ENCODE data around the gene TTF1. TPM values are rescaled to one million over a fixed set of nuclear protein-coding genes. Genes with fewer than 3 reads are reported as not detected.
A peak's percentile ranks its signal among the peaks of the same experiment; 100 is the strongest.

Gene TTF1
- total RNA-seq, 1 donor from 2014 or later = 9.4 TPM

DNA sequence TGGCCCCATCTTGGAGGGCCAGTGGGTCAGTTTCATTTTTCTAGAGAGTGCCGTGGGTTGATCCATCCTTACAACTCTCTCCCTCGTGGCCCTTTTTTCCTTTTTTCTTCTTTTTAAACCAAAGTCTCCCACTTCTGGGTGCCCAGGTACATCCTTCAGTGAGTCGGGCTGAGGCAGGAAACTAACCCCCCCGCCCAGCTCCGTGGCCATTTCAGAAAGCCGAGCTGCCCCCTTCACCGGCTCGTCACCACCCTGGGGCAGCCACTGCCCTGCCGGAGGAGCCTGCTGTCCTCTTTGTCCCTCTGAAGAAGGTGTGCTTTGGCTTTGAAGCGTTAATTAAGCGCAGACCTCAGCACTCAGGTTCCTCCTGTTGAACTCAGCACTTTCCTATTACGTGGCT lies 8.5 kb upstream of the TTF1 start:
- H3K4me3 ChIP-seq (ENCODE audit: low read length in 3 of 3) = no peak overlapping the region
- no peak overlapping the region for H3K27ac ChIP-seq (ENCODE audit: low read depth, low read length)
- peaks cover 8 to 14% (median 9%) of the 10 kb centered on the region in 3 donors for H3K4me1 ChIP-seq (ENCODE audit: control insufficient read depth in 3 of 3, insufficient read depth in 3 of 3, low read length in 3 of 3)
- no peaks in the 10 kb centered on the region for H3K9me3 ChIP-seq (ENCODE audit: control insufficient read depth in 3 of 3, low read length in 3 of 3)
- no peaks in the 10 kb centered on the region for H3K36me3 ChIP-seq (ENCODE audit: control insufficient read depth in 3 of 3, insufficient read depth in 3 of 3, low read length in 3 of 3)
- H3K9ac ChIP-seq (ENCODE audit: low read depth in 1 of 3, low read length in 3 of 3) = no peak overlapping the region
- peaks cover 73 to 79% (median 78%) of the 10 kb centered on the region in 3 donors for H3K27me3 ChIP-seq (ENCODE audit: control insufficient read depth in 3 of 3, insufficient read depth in 3 of 3, low read length in 3 of 3)

DNA sequence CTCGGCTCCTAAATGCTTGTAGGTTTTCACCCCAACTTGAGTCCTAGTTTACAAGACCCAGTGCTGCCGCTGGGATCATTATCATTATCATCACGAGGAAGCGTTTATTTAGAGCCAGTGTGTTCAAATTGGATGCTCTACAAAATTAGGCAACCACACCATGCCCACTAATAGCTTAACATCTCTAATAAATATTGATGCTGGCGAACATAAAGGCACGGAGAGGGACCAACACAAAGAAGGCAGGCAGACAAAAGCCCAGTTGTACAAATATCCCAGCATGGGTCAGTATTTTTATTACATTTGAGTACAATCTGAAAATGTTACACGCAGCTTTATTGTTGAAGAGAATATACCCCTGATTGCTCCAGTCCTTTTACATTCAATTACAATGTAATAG lies 8.1 kb upstream of the TTF1 start:
- H3K9ac ChIP-seq (ENCODE audit: low read depth in 1 of 3, low read length in 3 of 3) = no peak overlapping the region
- H3K27ac ChIP-seq (ENCODE audit: low read depth, low read length) = no peak overlapping the region
- no peak overlapping the region for H3K4me3 ChIP-seq (ENCODE audit: low read length in 3 of 3)
- peaks cover 76 to 82% (median 79%) of the 10 kb centered on the region in 3 donors for H3K27me3 ChIP-seq (ENCODE audit: control insufficient read depth in 3 of 3, insufficient read depth in 3 of 3, low read length in 3 of 3)
- peaks cover 8 to 18% (median 11%) of the 10 kb centered on the region in 3 donors for H3K4me1 ChIP-seq (ENCODE audit: control insufficient read depth in 3 of 3, insufficient read depth in 3 of 3, low read length in 3 of 3)
- no peaks in the 10 kb centered on the region for H3K9me3 ChIP-seq (ENCODE audit: control insufficient read depth in 3 of 3, low read length in 3 of 3)
- no peaks in the 10 kb centered on the region for H3K36me3 ChIP-seq (ENCODE audit: control insufficient read depth in 3 of 3, insufficient read depth in 3 of 3, low read length in 3 of 3)

DNA sequence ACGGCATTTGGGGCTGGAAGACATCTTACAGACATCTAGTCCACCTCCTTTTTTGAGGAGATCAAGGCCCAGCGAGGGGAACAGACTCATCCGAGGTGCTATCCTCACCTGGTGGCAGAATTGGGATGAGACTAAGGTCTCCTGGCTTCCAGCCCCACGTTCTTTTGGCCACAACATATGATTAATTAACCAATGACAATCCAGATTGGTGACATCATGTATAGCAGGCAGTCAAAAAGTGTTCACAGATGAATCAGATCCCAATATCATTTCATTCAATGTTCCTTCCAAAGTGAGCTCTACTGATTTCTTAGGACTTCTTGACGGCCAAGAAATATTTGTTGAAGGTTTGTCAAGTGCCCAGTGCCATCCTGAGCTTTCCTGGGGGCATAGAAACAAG lies 7.3 kb upstream of the TTF1 start:
- Histone ChIP-seq H3K4me3 (ENCODE audit: low read length in 3 of 3) (no peak overlapping the region), H3K27ac (ENCODE audit: low read depth, low read length) (no peak overlapping the region), H3K9me3 (ENCODE audit: control insufficient read depth in 3 of 3, low read length in 3 of 3) (no peaks in the 10 kb centered on the region), H3K27me3 (ENCODE audit: control insufficient read depth in 3 of 3, insufficient read depth in 3 of 3, low read length in 3 of 3) (peaks cover 78 to 81% (median 79%) of the 10 kb centered on the region in 3 donors), H3K4me1 (ENCODE audit: control insufficient read depth in 3 of 3, insufficient read depth in 3 of 3, low read length in 3 of 3) (peaks cover 8 to 18% (median 11%) of the 10 kb centered on the region in 3 donors), H3K36me3 (ENCODE audit: control insufficient read depth in 3 of 3, insufficient read depth in 3 of 3, low read length in 3 of 3) (no peaks in the 10 kb centered on the region), H3K9ac (ENCODE audit: low read depth in 1 of 3, low read length in 3 of 3) (no peak overlapping the region)

DNA sequence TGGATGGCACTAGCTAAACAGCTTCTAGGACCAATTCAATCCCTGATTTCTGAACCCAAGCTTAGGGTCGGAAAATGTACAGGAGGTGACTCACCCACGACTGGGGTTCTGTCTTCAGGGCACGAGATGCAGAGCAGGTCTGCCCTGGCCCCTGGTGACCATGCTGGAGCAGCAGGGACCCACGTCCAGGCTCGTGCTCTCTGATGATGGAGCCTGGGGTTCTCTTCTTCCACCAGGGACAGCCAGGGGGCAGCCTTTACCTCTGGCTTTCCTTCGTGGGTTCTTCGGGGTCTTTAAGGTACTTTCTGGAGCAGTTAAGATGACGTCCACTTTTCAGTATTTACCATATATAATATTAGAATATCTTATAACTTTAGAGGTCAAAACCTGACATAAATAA lies 5.4 kb upstream of the TTF1 start:
- Histone ChIP-seq H3K27ac (ENCODE audit: low read depth, low read length) (no peak overlapping the region), H3K36me3 (ENCODE audit: control insufficient read depth in 3 of 3, insufficient read depth in 3 of 3, low read length in 3 of 3) (no peaks in the 10 kb centered on the region), H3K9ac (ENCODE audit: low read depth in 1 of 3, low read length in 3 of 3) (no peak overlapping the region), H3K4me1 (ENCODE audit: control insufficient read depth in 3 of 3, insufficient read depth in 3 of 3, low read length in 3 of 3) (peaks cover 10 to 21% (median 14%) of the 10 kb centered on the region in 3 donors), H3K27me3 (ENCODE audit: control insufficient read depth in 3 of 3, insufficient read depth in 3 of 3, low read length in 3 of 3) (peaks cover 62 to 63% (median 63%) of the 10 kb centered on the region in 3 donors), H3K9me3 (ENCODE audit: control insufficient read depth in 3 of 3, low read length in 3 of 3) (no peaks in the 10 kb centered on the region), H3K4me3 (ENCODE audit: low read length in 3 of 3) (no peak overlapping the region)

DNA sequence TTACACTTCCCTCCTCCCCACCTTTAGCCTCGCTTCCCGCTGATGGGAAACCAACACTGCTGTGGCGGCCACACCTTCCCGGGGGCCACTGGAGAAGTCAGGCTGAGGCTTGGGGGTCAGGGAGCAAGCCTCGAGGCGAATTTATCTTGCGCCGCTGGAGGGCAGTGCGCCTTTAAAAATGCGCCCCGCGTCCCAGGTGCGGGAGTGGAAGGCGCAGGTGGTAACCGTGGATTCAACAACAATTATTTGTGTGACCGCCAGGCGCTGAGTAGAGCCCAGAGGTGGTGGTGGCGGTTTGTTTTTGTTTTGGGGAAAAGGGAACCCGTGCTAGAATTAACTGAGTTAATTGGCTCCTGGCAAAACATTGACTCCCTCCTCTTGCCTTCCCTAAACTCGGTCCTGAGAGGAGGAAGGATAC lies 4.5 kb upstream of the TTF1 start:
- peak overlapping the region in 1 of 3 donors; percentile 29 for H3K4me3 ChIP-seq (ENCODE audit: low read length in 3 of 3)
- H3K36me3 ChIP-seq (ENCODE audit: control insufficient read depth in 3 of 3, insufficient read depth in 3 of 3, low read length in 3 of 3) = no peaks in the 10 kb centered on the region
- peaks cover 14 to 27% (median 17%) of the 10 kb centered on the region in 3 donors for H3K4me1 ChIP-seq (ENCODE audit: control insufficient read depth in 3 of 3, insufficient read depth in 3 of 3, low read length in 3 of 3)
- H3K27ac ChIP-seq (ENCODE audit: low read depth, low read length) = no peak overlapping the region
- H3K9me3 ChIP-seq (ENCODE audit: control insufficient read depth in 3 of 3, low read length in 3 of 3) = no peaks in the 10 kb centered on the region
- H3K27me3 ChIP-seq (ENCODE audit: control insufficient read depth in 3 of 3, insufficient read depth in 3 of 3, low read length in 3 of 3) = peaks cover 60 to 63% (median 63%) of the 10 kb centered on the region in 3 donors
- peak overlapping the region in 1 of 3 donors; percentile 33 for H3K9ac ChIP-seq (ENCODE audit: low read depth in 1 of 3, low read length in 3 of 3)

GRCh38 chr9:132410642-132411041 lies 4.0 kb upstream of the TTF1 start:
- Histone ChIP-seq H3K9me3 (ENCODE audit: control insufficient read depth in 3 of 3, low read length in 3 of 3) (no peaks in the 10 kb centered on the region), H3K4me1 (ENCODE audit: control insufficient read depth in 3 of 3, insufficient read depth in 3 of 3, low read length in 3 of 3) (peaks cover 18 to 31% (median 21%) of the 10 kb centered on the region in 3 donors), H3K27ac (ENCODE audit: low read depth, low read length) (no peak overlapping the region), H3K4me3 (ENCODE audit: low read length in 3 of 3) (peak overlapping the region in 1 of 3 donors; percentile 29), H3K36me3 (ENCODE audit: control insufficient read depth in 3 of 3, insufficient read depth in 3 of 3, low read length in 3 of 3) (no peaks in the 10 kb centered on the region), H3K27me3 (ENCODE audit: control insufficient read depth in 3 of 3, insufficient read depth in 3 of 3, low read length in 3 of 3) (peaks cover 57 to 63% (median 59%) of the 10 kb centered on the region in 3 donors), H3K9ac (ENCODE audit: low read depth in 1 of 3, low read length in 3 of 3) (peak overlapping the region in 1 of 3 donors; percentile 25)

GRCh38 chr9:132409828-132410528 lies 3.3 kb upstream of the TTF1 start, which contains the start of gene CFAP77:
CFAP77 (plus strand) TSS chr9:132410211; CDS start chr9:132410272, 61 bp downstream.
- no peak within 1 kb of the TSS for H3K27ac ChIP-seq (ENCODE audit: low read depth, low read length)
- no peaks in the 10 kb centered on the region for H3K9me3 ChIP-seq (ENCODE audit: control insufficient read depth in 3 of 3, low read length in 3 of 3)
- H3K4me1 ChIP-seq (ENCODE audit: control insufficient read depth in 3 of 3, insufficient read depth in 3 of 3, low read length in 3 of 3) = peaks cover 21 to 33% (median 23%) of the 10 kb centered on the region in 3 donors
- peak within 1 kb of the TSS in 2 of 3 donors; percentile 56 to 63 for H3K4me3 ChIP-seq (ENCODE audit: low read length in 3 of 3)
- peaks cover 50 to 57% (median 52%) of the 10 kb centered on the region in 3 donors for H3K27me3 ChIP-seq (ENCODE audit: control insufficient read depth in 3 of 3, insufficient read depth in 3 of 3, low read length in 3 of 3)
- H3K9ac ChIP-seq (ENCODE audit: low read depth in 1 of 3, low read length in 3 of 3) = peak within 1 kb of the TSS in 1 of 3 donors; percentile 25
- H3K36me3 ChIP-seq (ENCODE audit: control insufficient read depth in 3 of 3, insufficient read depth in 3 of 3, low read length in 3 of 3) = no peaks in the 10 kb centered on the region

DNA sequence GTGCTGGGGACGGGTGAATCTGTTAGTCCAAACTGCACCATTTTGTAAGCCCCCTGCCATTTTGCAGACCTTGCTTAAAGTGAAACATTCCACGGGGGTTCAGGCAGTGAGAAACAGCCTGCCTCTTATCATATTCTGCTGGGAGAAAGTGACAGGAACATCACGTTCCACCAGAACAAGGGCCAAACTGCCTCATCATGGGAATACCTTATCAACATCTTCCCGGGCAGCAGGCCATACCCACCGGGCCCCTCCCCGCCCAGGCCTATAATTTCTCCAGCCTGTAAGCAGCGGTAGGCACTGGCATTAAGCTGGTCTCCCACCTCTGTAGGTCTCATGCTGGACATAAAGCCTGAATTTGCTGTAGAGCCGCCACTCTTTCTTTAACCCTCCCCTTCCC lies 1.9 kb upstream of the TTF1 start:
- Histone ChIP-seq H3K4me1 (ENCODE audit: control insufficient read depth in 3 of 3, insufficient read depth in 3 of 3, low read length in 3 of 3) (peaks cover 23 to 36% (median 24%) of the 10 kb centered on the region in 3 donors), H3K36me3 (ENCODE audit: control insufficient read depth in 3 of 3, insufficient read depth in 3 of 3, low read length in 3 of 3) (no peaks in the 10 kb centered on the region), H3K9me3 (ENCODE audit: control insufficient read depth in 3 of 3, low read length in 3 of 3) (no peaks in the 10 kb centered on the region), H3K4me3 (ENCODE audit: low read length in 3 of 3) (no peak overlapping the region), H3K27me3 (ENCODE audit: control insufficient read depth in 3 of 3, insufficient read depth in 3 of 3, low read length in 3 of 3) (peaks cover 36 to 42% (median 38%) of the 10 kb centered on the region in 3 donors), H3K9ac (ENCODE audit: low read depth in 1 of 3, low read length in 3 of 3) (no peak overlapping the region), H3K27ac (ENCODE audit: low read depth, low read length) (no peak overlapping the region)

DNA sequence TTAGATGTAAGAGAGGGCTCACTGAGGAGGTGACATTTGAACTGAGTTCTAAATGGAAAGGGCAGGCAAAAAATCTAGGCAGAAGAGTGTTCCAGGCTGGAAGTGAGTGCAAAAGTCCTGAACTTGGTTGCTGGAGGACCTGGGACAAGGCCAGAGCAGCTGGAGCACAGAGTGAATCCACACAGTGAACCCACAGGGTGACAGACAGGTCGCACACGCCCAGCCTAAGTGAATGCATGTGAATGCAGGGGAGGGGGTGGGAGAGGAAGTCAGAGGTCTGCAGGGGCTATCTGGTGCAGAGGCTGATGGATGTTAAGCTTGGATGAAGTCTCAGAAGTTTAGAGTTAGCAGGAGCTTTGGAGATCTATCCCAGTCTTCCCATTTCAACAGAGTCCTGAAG lies 556 bp upstream of the TTF1 start:
- Histone ChIP-seq H3K27ac (ENCODE audit: low read depth, low read length) (no peak overlapping the region), H3K9ac (ENCODE audit: low read depth in 1 of 3, low read length in 3 of 3) (peak overlapping the region in 1 of 3 donors; percentile 82), H3K27me3 (ENCODE audit: control insufficient read depth in 3 of 3, insufficient read depth in 3 of 3, low read length in 3 of 3) (peaks cover 28 to 31% (median 31%) of the 10 kb centered on the region in 3 donors), H3K36me3 (ENCODE audit: control insufficient read depth in 3 of 3, insufficient read depth in 3 of 3, low read length in 3 of 3) (peaks cover 0 to 3% (median 3%) of the 10 kb centered on the region in 3 donors), H3K9me3 (ENCODE audit: control insufficient read depth in 3 of 3, low read length in 3 of 3) (no peaks in the 10 kb centered on the region), H3K4me3 (ENCODE audit: low read length in 3 of 3) (peak overlapping the region; percentile 91 to 95 (median 93)), H3K4me1 (ENCODE audit: control insufficient read depth in 3 of 3, insufficient read depth in 3 of 3, low read length in 3 of 3) (peaks cover 23 to 36% (median 24%) of the 10 kb centered on the region in 3 donors)

GRCh38 chr9:132404228-132404881 lies 2.3 kb downstream of the TTF1 start:
- Histone ChIP-seq H3K4me3 (ENCODE audit: low read length in 3 of 3) (no peak overlapping the region), H3K27me3 (ENCODE audit: control insufficient read depth in 3 of 3, insufficient read depth in 3 of 3, low read length in 3 of 3) (peaks cover under 1 to 3% (median 2%) of the 10 kb centered on the region in 3 donors), H3K9ac (ENCODE audit: low read depth in 1 of 3, low read length in 3 of 3) (no peak overlapping the region), H3K9me3 (ENCODE audit: control insufficient read depth in 3 of 3, low read length in 3 of 3) (no peaks in the 10 kb centered on the region), H3K36me3 (ENCODE audit: control insufficient read depth in 3 of 3, insufficient read depth in 3 of 3, low read length in 3 of 3) (peaks cover 6 to 12% (median 12%) of the 10 kb centered on the region in 3 donors), H3K4me1 (ENCODE audit: control insufficient read depth in 3 of 3, insufficient read depth in 3 of 3, low read length in 3 of 3) (peaks cover 12 to 17% (median 15%) of the 10 kb centered on the region in 3 donors), H3K27ac (ENCODE audit: low read depth, low read length) (no peak overlapping the region)

Data from skeletal muscle tissue (tissue), 4 donors.